ENCODE measurements around the gene CDH4.

DNA sequence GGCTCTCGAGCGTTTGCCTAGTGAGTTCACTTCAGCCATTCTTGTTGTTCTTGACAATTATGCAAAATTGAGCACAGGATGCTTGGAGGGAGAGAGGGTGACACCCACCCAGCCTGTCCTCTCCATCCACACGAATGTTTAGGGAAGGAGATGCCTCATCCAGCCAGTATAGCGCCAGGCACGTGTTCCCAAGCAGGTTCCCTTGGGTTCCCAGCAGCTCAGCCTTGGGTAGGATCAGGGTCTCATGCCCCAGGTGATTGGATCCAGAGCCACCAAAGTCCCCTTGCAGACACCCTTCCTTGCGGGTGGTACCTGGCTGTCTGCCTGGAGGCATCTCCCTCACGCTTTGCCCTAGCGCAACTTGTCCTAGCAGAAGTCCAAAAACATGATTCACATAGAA lies 394.9 kb downstream of the CDH4 start:
- TF ChIP-seq POLR2A (IDR thresholded peaks at IDR 0.05): no peak
- TF ChIP-seq, protein P1, sequence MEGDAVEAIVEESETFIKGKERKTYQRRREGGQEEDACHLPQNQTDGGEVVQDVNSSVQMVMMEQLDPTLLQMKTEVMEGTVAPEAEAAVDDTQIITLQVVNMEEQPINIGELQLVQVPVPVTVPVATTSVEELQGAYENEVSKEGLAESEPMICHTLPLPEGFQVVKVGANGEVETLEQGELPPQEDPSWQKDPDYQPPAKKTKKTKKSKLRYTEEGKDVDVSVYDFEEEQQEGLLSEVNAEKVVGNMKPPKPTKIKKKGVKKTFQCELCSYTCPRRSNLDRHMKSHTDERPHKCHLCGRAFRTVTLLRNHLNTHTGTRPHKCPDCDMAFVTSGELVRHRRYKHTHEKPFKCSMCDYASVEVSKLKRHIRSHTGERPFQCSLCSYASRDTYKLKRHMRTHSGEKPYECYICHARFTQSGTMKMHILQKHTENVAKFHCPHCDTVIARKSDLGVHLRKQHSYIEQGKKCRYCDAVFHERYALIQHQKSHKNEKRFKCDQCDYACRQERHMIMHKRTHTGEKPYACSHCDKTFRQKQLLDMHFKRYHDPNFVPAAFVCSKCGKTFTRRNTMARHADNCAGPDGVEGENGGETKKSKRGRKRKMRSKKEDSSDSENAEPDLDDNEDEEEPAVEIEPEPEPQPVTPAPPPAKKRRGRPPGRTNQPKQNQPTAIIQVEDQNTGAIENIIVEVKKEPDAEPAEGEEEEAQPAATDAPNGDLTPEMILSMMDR (IDR thresholded peaks at IDR 0.05): no peak
